Type B pancreatic cell (in vitro differentiated cells): ENCODE results near the gene TFR2. TPM values are rescaled to one million over a fixed set of nuclear protein-coding genes. Genes with fewer than 3 reads are reported as not detected.

ENCODE experiments used
- DNase-seq: peaks from one replicate; pipeline ENCODE4 v3.0.0; 2021; ENCODE audit warnings: mixed read lengths; ENCODE audit not compliant: unreplicated experiment; ENCODE audit errors: extremely low spot score
- H3K27ac Mint-ChIP-seq: 2 replicates; pipeline ENCODE4 v1.8.0; 2021; ENCODE audit warnings: mild to moderate bottlenecking, mixed read lengths
- H3K27me3 Mint-ChIP-seq: 2 replicates; pipeline ENCODE4 v1.8.0; 2021; ENCODE audit warnings: mixed read lengths
- H3K36me3 Mint-ChIP-seq: 2 replicates; pipeline ENCODE4 v1.8.0; 2021; ENCODE audit warnings: mixed read lengths
- H3K4me1 Mint-ChIP-seq: one replicate; pipeline ENCODE4 v1.8.0; 2021; ENCODE audit warnings: mixed read lengths; ENCODE audit not compliant: unreplicated experiment
- H3K4me3 Mint-ChIP-seq: 2 replicates; pipeline ENCODE4 v1.8.0; 2021; ENCODE audit warnings: mild to moderate bottlenecking, mixed read lengths
- H3K9me3 Mint-ChIP-seq: 2 replicates; pipeline ENCODE4 v1.8.0; 2021; ENCODE audit warnings: mixed read lengths
- CTCF ChIP-seq: fragments of 200-600 bp; sonication (generic); conservative IDR thresholded peaks from 2 replicates; pipeline ENCODE4 v1.5.0; 2021; ENCODE audit warnings: antibody characterized with exemption, mild to moderate bottlenecking
- total RNA-seq: library from RNA; stranded (reverse); gene quantifications from 2 replicates; pipeline ENCODE4 v1.2.1, GENCODE V29; 2021; ENCODE audit warnings: low replicate concordance

Gene TFR2
- total RNA-seq, 1 donor from 2014 or later: 1.8 TPM

- Mint-ChIP-seq H3K27me3 (peaks cover 35% of the 10 kb centered on the region), H3K27ac (no peak overlapping the region), H3K36me3 (no peaks in the 10 kb centered on the region)
Observed at GRCh38 chr7:100632951-100633717, 8.2 kb downstream of the TFR2 start.

GRCh38 chr7:100630066-100630465 lies 11.3 kb downstream of the TFR2 start:
- Mint-ChIP-seq H3K27me3 (peaks cover 26% of the 10 kb centered on the region), H3K4me1 (peaks cover 4% of the 10 kb centered on the region), H3K36me3 (no peaks in the 10 kb centered on the region), H3K9me3 (no peaks in the 10 kb centered on the region), H3K27ac (no peak overlapping the region), H3K4me3 (no peak overlapping the region)
- no peak for DNase-seq
- TF ChIP-seq CTCF: no peak

More at GRCh38 chr7:100632951-100633717, 8.2 kb downstream of the TFR2 start:
- H3K4me3 Mint-ChIP-seq: peak overlapping the region; percentile 83
- TF ChIP-seq CTCF: peak; percentile 62
- no peaks in the 10 kb centered on the region for H3K4me1 Mint-ChIP-seq
- no peak for DNase-seq
- H3K9me3 Mint-ChIP-seq: no peaks in the 10 kb centered on the region

- H3K4me1 Mint-ChIP-seq: peaks cover 5% of the 10 kb centered on the region
- peak; percentile 61 for TF ChIP-seq CTCF
- H3K4me3 Mint-ChIP-seq: no peak overlapping the region
- H3K27me3 Mint-ChIP-seq: peaks cover 19% of the 10 kb centered on the region
- H3K27ac Mint-ChIP-seq: no peak overlapping the region
- no peaks in the 10 kb centered on the region for H3K36me3 Mint-ChIP-seq
- no peak for DNase-seq
- no peaks in the 10 kb centered on the region for H3K9me3 Mint-ChIP-seq
Observed at GRCh38 chr7:100629117-100629716, 12.1 kb downstream of the TFR2 start.

- Mint-ChIP-seq H3K4me3 (no peak overlapping the region), H3K27me3 (peaks cover 4% of the 10 kb centered on the region), H3K4me1 (peaks cover 9% of the 10 kb centered on the region), H3K9me3 (no peaks in the 10 kb centered on the region), H3K36me3 (no peaks in the 10 kb centered on the region), H3K27ac (no peak overlapping the region)
- DNase-seq: no peak
- no peak for TF ChIP-seq CTCF
Observed at GRCh38 chr7:100627238-100627549, 14.2 kb downstream of the TFR2 start.

GRCh38 chr7:100626530-100627237 lies 14.7 kb downstream of the TFR2 start:
- Mint-ChIP-seq H3K27ac (no peak overlapping the region), H3K4me3 (peak overlapping the region; percentile 78), H3K4me1 (peaks cover 9% of the 10 kb centered on the region), H3K9me3 (no peaks in the 10 kb centered on the region), H3K36me3 (peaks cover 3% of the 10 kb centered on the region), H3K27me3 (no peaks in the 10 kb centered on the region)
- no peak for DNase-seq
- TF ChIP-seq CTCF: no peak
